HepG2 (cell line): ENCODE data around the gene RABGGTA. TPM values are rescaled to one million over a fixed set of nuclear protein-coding genes. Genes with fewer than 3 reads are reported as not detected.
A peak's percentile ranks its signal among the peaks of the same experiment; 100 is the strongest.

ENCODE experiments used
- CAMTA2 ChIP-seq: sonication (generic); formaldehyde crosslinking; IDR thresholded peaks from 2 replicates; pipeline ENCODE4 v1.4.0; 2020; ENCODE audit warnings: mild to moderate bottlenecking, missing genetic modification reagents, borderline replicate concordance
- FOXC1 ChIP-seq: sonication (generic); formaldehyde crosslinking; IDR thresholded peaks from 2 replicates; pipeline ENCODE4 v1.8.0; 2022; ENCODE audit warnings: mild to moderate bottlenecking, missing genetic modification reagents, borderline replicate concordance
- KDM5B ChIP-seq: sonication (generic); formaldehyde crosslinking; IDR thresholded peaks from 2 replicates; pipeline ENCODE4 v1.4.0; 2020; ENCODE audit warnings: missing genetic modification reagents, mild to moderate bottlenecking, borderline replicate concordance
- MAFK ChIP-seq, 2 experiments: IDR thresholded peaks in 1 of 2; conservative IDR thresholded peaks in 1 of 2; 2 replicates each; pipeline ENCODE4 v1.6.1; 2011; ENCODE audit warnings: improper control_type of control experiment in 2 of 2, low read length in 2 of 2
- NFIC ChIP-seq: IDR thresholded peaks from 2 replicates; pipeline ENCODE4 v1.6.1; 2012; ENCODE audit warnings: mild to moderate bottlenecking, low read length, inconsistent platforms
- PHF20 ChIP-seq: sonication (generic); formaldehyde crosslinking; IDR thresholded peaks from 2 replicates; pipeline ENCODE4 v1.5.0; 2020; ENCODE audit warnings: mild to moderate bottlenecking, missing genetic modification reagents
- SMYD3 ChIP-seq: sonication (generic); formaldehyde crosslinking; IDR thresholded peaks from 2 replicates; pipeline ENCODE4 v1.8.1; 2023; ENCODE audit warnings: mild to moderate bottlenecking, missing genetic modification reagents
- SNRNP70 ChIP-seq: fragments of 200-400 bp; formaldehyde crosslinking; IDR thresholded peaks from 2 replicates; pipeline ENCODE4 v1.6.1; 2017; ENCODE audit warnings: mild to moderate bottlenecking, low read depth, low read length, moderate library complexity
- TGIF2 ChIP-seq: IDR thresholded peaks from 2 replicates; pipeline ENCODE4 v1.6.1; 2016; ENCODE audit warnings: control low read depth, missing compliant biosample characterization
- ZNF350 ChIP-seq: sonication (generic); formaldehyde crosslinking; IDR thresholded peaks from 2 replicates; pipeline ENCODE4 v1.4.0; 2020; ENCODE audit warnings: mild to moderate bottlenecking, low read depth, missing genetic modification reagents, borderline replicate concordance
- ZNF775 ChIP-seq: sonication (generic); formaldehyde crosslinking; IDR thresholded peaks from 2 replicates; pipeline ENCODE4 v1.4.0; 2020; ENCODE audit warnings: missing genetic modification reagents, mild to moderate bottlenecking, moderate library complexity, borderline replicate concordance
- ZSCAN22 ChIP-seq: sonication (generic); formaldehyde crosslinking; IDR thresholded peaks from 2 replicates; pipeline ENCODE4 v1.4.0; 2020; ENCODE audit warnings: mild to moderate bottlenecking, missing genetic modification reagents
- ZSCAN29 ChIP-seq: sonication (generic); formaldehyde crosslinking; conservative IDR thresholded peaks from 2 replicates; pipeline ENCODE4 v1.4.0; 2020; ENCODE audit warnings: mild to moderate bottlenecking, missing genetic modification reagents
- polyA plus RNA-seq, 8 experiments: library from polyadenylated mRNA; depleted of rRNA in 3 of 8; stranded (reverse) in 7 of 8; unstranded in 1 of 8; fragments of >200 nt; fragmentation: Illumina TruSeq in 4 of 8; extraction: Trizol in 4 of 8; gene quantifications; 2 replicates each; pipeline versions ENCODE4 v1.2.1 to v1.2.3, GENCODE V29; 2011 to 2016; ENCODE audit warnings: low read depth in 4 of 8, missing spikeins in 1 of 8, mixed read lengths in 1 of 8; ENCODE audit not compliant: insufficient read depth in 1 of 8
- total RNA-seq, 5 experiments: library from RNA; depleted of rRNA; stranded (reverse); fragments of >200 nt; fragmentation: Illumina TruSeq; extraction: Trizol; gene quantifications; 2 replicates each; pipeline ENCODE4 v1.2.3, GENCODE V29; 2016; ENCODE audit warnings: low read depth in 1 of 5
- TF ChIP-seq, protein P1 (sequence below): sonication (generic); formaldehyde crosslinking; IDR thresholded peaks from 2 replicates; pipeline ENCODE4 v1.4.0; 2020; ENCODE audit warnings: missing genetic modification reagents, borderline replicate concordance
- TF ChIP-seq, protein P2 (sequence below): sonication (generic); formaldehyde crosslinking; IDR thresholded peaks from 2 replicates; pipeline ENCODE4 v1.5.0; 2020; ENCODE audit warnings: missing genetic modification reagents
- TF ChIP-seq, protein P3 (sequence below): sonication (generic); formaldehyde crosslinking; IDR thresholded peaks from 2 replicates; pipeline ENCODE4 v1.9.0; 2021; ENCODE audit warnings: missing genetic modification reagents, borderline replicate concordance
- TF ChIP-seq, protein P4 (sequence below): fragments of 450-650 bp; IDR thresholded peaks from 2 replicates; pipeline ENCODE4 v1.6.1; 2016

Gene RABGGTA
- total and polyA plus RNA-seq, 2 of the 13 experiments (the other 11 are each of a cell fraction or from before 2014, with no cell fraction given) = 57.9 to 90.8 TPM

DNA sequence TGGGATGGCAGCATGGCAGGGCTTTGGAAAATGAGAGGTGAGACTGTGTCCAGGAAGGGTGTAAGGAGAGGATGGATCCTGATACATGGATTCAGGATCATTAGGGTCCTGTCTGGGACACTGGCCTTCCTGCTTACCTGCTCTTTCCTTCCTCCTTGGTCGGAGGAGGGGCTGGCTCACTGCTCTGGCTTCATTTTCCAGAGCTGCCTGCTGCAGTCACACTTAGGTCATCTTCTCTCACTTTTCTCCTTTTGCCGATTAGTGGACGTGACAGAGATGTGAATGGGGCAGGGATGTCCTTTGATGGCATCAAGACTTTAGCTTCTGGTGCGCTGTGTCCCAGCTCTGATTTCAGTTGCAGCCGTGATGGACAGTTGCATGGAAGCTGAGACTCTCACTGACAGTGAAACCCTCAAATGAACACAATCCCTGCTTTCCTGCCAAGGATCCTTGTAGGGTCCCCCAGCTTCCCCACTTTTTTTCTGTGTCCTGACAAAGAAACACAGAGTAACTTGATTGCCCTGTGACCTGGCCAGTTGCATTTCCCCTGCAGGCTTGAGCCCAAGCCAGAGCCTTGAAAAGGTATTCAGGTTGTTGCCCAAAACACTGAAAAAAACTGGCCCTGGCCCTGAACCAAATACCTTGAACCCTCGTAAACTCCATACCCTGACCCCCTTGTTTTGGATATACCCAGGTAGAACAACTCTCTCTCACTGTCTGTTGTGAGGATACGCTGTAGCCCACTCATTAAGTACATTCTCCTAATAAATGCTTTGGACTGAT lies 37.1 kb upstream of the RABGGTA start (continued):
- TF ChIP-seq, protein P1, sequence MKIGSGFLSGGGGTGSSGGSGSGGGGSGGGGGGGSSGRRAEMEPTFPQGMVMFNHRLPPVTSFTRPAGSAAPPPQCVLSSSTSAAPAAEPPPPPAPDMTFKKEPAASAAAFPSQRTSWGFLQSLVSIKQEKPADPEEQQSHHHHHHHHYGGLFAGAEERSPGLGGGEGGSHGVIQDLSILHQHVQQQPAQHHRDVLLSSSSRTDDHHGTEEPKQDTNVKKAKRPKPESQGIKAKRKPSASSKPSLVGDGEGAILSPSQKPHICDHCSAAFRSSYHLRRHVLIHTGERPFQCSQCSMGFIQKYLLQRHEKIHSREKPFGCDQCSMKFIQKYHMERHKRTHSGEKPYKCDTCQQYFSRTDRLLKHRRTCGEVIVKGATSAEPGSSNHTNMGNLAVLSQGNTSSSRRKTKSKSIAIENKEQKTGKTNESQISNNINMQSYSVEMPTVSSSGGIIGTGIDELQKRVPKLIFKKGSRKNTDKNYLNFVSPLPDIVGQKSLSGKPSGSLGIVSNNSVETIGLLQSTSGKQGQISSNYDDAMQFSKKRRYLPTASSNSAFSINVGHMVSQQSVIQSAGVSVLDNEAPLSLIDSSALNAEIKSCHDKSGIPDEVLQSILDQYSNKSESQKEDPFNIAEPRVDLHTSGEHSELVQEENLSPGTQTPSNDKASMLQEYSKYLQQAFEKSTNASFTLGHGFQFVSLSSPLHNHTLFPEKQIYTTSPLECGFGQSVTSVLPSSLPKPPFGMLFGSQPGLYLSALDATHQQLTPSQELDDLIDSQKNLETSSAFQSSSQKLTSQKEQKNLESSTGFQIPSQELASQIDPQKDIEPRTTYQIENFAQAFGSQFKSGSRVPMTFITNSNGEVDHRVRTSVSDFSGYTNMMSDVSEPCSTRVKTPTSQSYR = no peak; the same call in 1 of the 2 replicates
- TF ChIP-seq, protein P2, sequence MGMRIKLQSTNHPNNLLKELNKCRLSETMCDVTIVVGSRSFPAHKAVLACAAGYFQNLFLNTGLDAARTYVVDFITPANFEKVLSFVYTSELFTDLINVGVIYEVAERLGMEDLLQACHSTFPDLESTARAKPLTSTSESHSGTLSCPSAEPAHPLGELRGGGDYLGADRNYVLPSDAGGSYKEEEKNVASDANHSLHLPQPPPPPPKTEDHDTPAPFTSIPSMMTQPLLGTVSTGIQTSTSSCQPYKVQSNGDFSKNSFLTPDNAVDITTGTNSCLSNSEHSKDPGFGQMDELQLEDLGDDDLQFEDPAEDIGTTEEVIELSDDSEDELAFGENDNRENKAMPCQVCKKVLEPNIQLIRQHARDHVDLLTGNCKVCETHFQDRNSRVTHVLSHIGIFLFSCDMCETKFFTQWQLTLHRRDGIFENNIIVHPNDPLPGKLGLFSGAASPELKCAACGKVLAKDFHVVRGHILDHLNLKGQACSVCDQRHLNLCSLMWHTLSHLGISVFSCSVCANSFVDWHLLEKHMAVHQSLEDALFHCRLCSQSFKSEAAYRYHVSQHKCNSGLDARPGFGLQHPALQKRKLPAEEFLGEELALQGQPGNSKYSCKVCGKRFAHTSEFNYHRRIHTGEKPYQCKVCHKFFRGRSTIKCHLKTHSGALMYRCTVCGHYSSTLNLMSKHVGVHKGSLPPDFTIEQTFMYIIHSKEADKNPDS (CRISPR knock-in tag) = no peak
- TF ChIP-seq ZSCAN29 = no peak
- TF ChIP-seq, protein P3, sequence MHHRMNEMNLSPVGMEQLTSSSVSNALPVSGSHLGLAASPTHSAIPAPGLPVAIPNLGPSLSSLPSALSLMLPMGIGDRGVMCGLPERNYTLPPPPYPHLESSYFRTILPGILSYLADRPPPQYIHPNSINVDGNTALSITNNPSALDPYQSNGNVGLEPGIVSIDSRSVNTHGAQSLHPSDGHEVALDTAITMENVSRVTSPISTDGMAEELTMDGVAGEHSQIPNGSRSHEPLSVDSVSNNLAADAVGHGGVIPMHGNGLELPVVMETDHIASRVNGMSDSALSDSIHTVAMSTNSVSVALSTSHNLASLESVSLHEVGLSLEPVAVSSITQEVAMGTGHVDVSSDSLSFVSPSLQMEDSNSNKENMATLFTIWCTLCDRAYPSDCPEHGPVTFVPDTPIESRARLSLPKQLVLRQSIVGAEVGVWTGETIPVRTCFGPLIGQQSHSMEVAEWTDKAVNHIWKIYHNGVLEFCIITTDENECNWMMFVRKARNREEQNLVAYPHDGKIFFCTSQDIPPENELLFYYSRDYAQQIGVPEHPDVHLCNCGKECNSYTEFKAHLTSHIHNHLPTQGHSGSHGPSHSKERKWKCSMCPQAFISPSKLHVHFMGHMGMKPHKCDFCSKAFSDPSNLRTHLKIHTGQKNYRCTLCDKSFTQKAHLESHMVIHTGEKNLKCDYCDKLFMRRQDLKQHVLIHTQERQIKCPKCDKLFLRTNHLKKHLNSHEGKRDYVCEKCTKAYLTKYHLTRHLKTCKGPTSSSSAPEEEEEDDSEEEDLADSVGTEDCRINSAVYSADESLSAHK (CRISPR knock-in tag) = no peak
- TF ChIP-seq KDM5B (CRISPR knock-in tag) = 0 out of 2 replicates have a peak, but pooled peaks have one; percentile 16
- no peak for TF ChIP-seq MAFK (conservative IDR thresholded peaks at IDR 0.05 in 1 of 2, IDR thresholded peaks at IDR 0.05 in 1 of 2; ENCODE audit: low read length in 2 of 2)
- TF ChIP-seq, protein P4, sequence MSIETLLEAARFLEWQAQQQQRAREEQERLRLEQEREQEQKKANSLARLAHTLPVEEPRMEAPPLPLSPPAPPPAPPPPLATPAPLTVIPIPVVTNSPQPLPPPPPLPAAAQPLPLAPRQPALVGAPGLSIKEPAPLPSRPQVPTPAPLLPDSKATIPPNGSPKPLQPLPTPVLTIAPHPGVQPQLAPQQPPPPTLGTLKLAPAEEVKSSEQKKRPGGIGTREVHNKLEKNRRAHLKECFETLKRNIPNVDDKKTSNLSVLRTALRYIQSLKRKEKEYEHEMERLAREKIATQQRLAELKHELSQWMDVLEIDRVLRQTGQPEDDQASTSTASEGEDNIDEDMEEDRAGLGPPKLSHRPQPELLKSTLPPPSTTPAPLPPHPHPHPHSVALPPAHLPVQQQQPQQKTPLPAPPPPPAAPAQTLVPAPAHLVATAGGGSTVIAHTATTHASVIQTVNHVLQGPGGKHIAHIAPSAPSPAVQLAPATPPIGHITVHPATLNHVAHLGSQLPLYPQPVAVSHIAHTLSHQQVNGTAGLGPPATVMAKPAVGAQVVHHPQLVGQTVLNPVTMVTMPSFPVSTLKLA = no peak
- TF ChIP-seq PHF20 = no peak
- no peak for TF ChIP-seq NFIC
- no peak; the same call in 1 of the 2 replicates for TF ChIP-seq ZNF350
- TF ChIP-seq ZNF775 (CRISPR knock-in tag) = no peak
- TF ChIP-seq FOXC1 (CRISPR knock-in tag) = no peak
- TF ChIP-seq TGIF2 (CRISPR knock-in tag) = no peak
- no peak for TF ChIP-seq SNRNP70
- TF ChIP-seq ZSCAN22 = no peak
- TF ChIP-seq SMYD3 = peak; percentile 7; the same call in 1 of the 2 replicates
- TF ChIP-seq CAMTA2 (CRISPR knock-in tag) = peak; percentile 11; the same call in 1 of the 2 replicates
